Measurements from ENCODE around the gene PLA2G2F.

The PLA2G2F gene

GRCh38 chr1:20164694-20165202 is 25.6 kb downstream of the PLA2G2F start:
- no peak for DNase-seq (ENCODE audit: low spot score)
- TF ChIP-seq CTCF (IDR thresholded peaks at IDR 0.05; ENCODE audit: extremely low read depth, missing control alignments), result no peak

DNA sequence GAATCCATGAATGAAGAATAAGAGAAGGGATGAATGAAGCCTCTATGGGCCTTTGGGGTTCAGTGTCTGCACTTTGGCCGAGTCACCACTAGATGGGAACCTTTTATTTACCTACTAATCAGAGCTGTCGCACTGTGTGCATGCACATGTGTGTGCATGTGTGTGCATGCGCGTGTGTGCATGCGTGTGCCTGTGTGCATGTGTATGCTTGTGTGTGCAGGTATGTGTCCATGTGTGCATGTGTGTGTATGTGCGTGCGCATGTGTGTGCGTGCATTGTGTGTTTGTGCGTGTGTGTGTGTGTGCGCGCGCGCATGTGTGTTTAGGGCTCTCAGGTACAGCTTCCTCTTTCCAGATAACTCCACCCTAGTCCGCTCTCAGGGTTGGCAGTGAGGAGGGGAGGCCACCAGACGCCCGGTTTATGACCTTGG is 26.4 kb downstream of the PLA2G2F start:
- DNase-seq (ENCODE audit: low spot score), result no peak
- TF ChIP-seq CTCF (IDR thresholded peaks at IDR 0.05; ENCODE audit: extremely low read depth, missing control alignments), result no peak

GRCh38 chr1:20166051-20166450 is 26.9 kb downstream of the PLA2G2F start:
- TF ChIP-seq CTCF (IDR thresholded peaks at IDR 0.05; ENCODE audit: extremely low read depth, missing control alignments), result no peak
- no peak for DNase-seq (ENCODE audit: low spot score)

- no peak for DNase-seq (ENCODE audit: low spot score)
- no peak for TF ChIP-seq CTCF (IDR thresholded peaks at IDR 0.05; ENCODE audit: extremely low read depth, missing control alignments)
These were observed 28.0 kb downstream of the PLA2G2F start for GRCh38 chr1:20167126-20167525.

- TF ChIP-seq CTCF (IDR thresholded peaks at IDR 0.05; ENCODE audit: extremely low read depth, missing control alignments), result no peak
- no peak for DNase-seq (ENCODE audit: low spot score)
These were observed 29.7 kb downstream of the PLA2G2F start for GRCh38 chr1:20168564-20169491.

DNA sequence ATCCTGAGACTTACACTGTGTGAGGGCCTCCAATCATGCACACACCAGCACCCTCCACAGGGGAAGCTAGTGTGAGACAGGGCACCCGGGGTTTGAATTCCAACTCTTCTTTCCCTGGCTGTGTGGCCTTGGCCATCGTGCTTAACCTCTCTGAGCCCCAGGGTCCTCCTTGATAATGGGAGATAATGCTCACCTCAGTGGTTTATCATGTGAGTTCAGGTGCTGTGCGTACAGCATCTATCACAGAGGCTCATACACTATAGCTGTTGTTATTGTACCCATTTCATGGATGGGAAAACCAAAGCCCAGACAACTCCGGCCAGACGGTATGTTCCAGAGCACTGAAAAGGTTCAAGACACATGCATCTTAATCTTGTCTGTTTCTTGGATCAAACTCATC is 30.8 kb downstream of the PLA2G2F start:
- TF ChIP-seq CTCF (IDR thresholded peaks at IDR 0.05; ENCODE audit: extremely low read depth, missing control alignments), result no peak
- DNase-seq (ENCODE audit: low spot score), result no peak

- DNase-seq (ENCODE audit: low spot score), result no peak
- no peak for TF ChIP-seq CTCF (IDR thresholded peaks at IDR 0.05; ENCODE audit: extremely low read depth, missing control alignments)
These were observed 33.0 kb downstream of the PLA2G2F start for GRCh38 chr1:20172033-20172590.

All from GM20000 (cell line).